Fibroblast of pulmonary artery (primary cell): ENCODE measurements around the gene NRP2.

Source experiments
- DNase-seq: peaks from one replicate; pipeline ENCODE4 v3.0.0-alpha.2; 2010; ENCODE audit warnings: low read depth
- H3K4me3 ChIP-seq: replicated peaks from 2 replicates; pipeline ENCODE4 v1.5.1; 2011; ENCODE audit warnings: low read depth, mild to moderate bottlenecking, control low read depth, low read length, moderate library complexity
- CTCF ChIP-seq: IDR thresholded peaks from 2 replicates; pipeline ENCODE4 v1.5.1; 2011; ENCODE audit warnings: mild to moderate bottlenecking, control low read depth, low read length, inconsistent platforms; ENCODE audit errors: missing control alignments

Gene NRP2

GRCh38 chr2:205706769-205707381 lies 24.6 kb downstream of the NRP2 start:
- TF ChIP-seq CTCF: no peak
- H3K4me3 ChIP-seq: no peak overlapping the region
- peak; percentile 90 for DNase-seq

GRCh38 chr2:205708231-205708631 lies 25.9 kb downstream of the NRP2 start:
- peak; percentile 75 for DNase-seq
- H3K4me3 ChIP-seq: no peak overlapping the region
- no peak for TF ChIP-seq CTCF

GRCh38 chr2:205709319-205709718 lies 27.0 kb downstream of the NRP2 start:
- TF ChIP-seq CTCF: no peak
- no peak for DNase-seq
- no peak overlapping the region for H3K4me3 ChIP-seq

GRCh38 chr2:205712508-205712907 lies 30.2 kb downstream of the NRP2 start:
- no peak for DNase-seq
- no peak overlapping the region for H3K4me3 ChIP-seq
- TF ChIP-seq CTCF: no peak

GRCh38 chr2:205713086-205713485 lies 30.8 kb downstream of the NRP2 start:
- peak; percentile 64 for DNase-seq
- no peak overlapping the region for H3K4me3 ChIP-seq
- no peak for TF ChIP-seq CTCF

GRCh38 chr2:205714058-205714776 lies 31.9 kb downstream of the NRP2 start:
- no peak for DNase-seq
- no peak for TF ChIP-seq CTCF
- H3K4me3 ChIP-seq: no peak overlapping the region
